Endodermal cell (in vitro differentiated cells): ENCODE results near the gene PLEKHA1. TPM values are rescaled to one million over a fixed set of nuclear protein-coding genes. Genes with fewer than 3 reads are reported as not detected.

Source experiments
- DNase-seq: peaks from one replicate; pipeline ENCODE4 v3.0.0-alpha.2; 2017
- H3K27ac ChIP-seq: 2 replicates; pipeline ENCODE4 v1.5.1; 2013; ENCODE audit warnings: mild to moderate bottlenecking, low read depth, low read length, moderate library complexity
- H3K27me3 ChIP-seq: 2 replicates; pipeline ENCODE4 v1.6.1; 2013; ENCODE audit warnings: mild to moderate bottlenecking, low read length, moderate library complexity; ENCODE audit not compliant: insufficient read depth, control insufficient read depth, poor library complexity, severe bottlenecking
- H3K36me3 ChIP-seq: 2 replicates; pipeline ENCODE4 v1.7.0; 2013; ENCODE audit warnings: mild to moderate bottlenecking, low read length, moderate library complexity; ENCODE audit not compliant: control insufficient read depth, insufficient read depth
- H3K4me1 ChIP-seq: one replicate; pipeline ENCODE4 v1.7.0; 2013; ENCODE audit warnings: low read length; ENCODE audit not compliant: control insufficient read depth, insufficient read depth
- H3K4me3 ChIP-seq: 2 replicates; pipeline ENCODE4 v1.5.1; 2013; ENCODE audit warnings: mild to moderate bottlenecking, low read length, moderate library complexity
- H3K9ac ChIP-seq: 2 replicates; pipeline ENCODE4 v1.6.1; 2013; ENCODE audit warnings: mild to moderate bottlenecking, low read length, moderate library complexity; ENCODE audit not compliant: poor library complexity, severe bottlenecking; ENCODE audit errors: extremely low read depth
- H3K9me3 ChIP-seq: 2 replicates; pipeline ENCODE4 v1.6.1; 2013; ENCODE audit warnings: mild to moderate bottlenecking, low read length, moderate library complexity; ENCODE audit not compliant: control insufficient read depth
- H3K27ac Mint-ChIP-seq: 2 replicates; pipeline ENCODE4 v1.8.0; 2020; ENCODE audit warnings: mixed read lengths
- H3K27me3 Mint-ChIP-seq: 2 replicates; pipeline ENCODE4 v1.8.0; 2021; ENCODE audit warnings: mild to moderate bottlenecking, mixed read lengths; ENCODE audit not compliant: insufficient read depth
- H3K36me3 Mint-ChIP-seq: 2 replicates; pipeline ENCODE4 v1.8.0; 2020; ENCODE audit warnings: low read depth, mixed read lengths
- H3K4me1 Mint-ChIP-seq: 2 replicates; pipeline ENCODE4 v1.8.0; 2020; ENCODE audit warnings: mixed read lengths
- H3K4me3 Mint-ChIP-seq: 2 replicates; pipeline ENCODE4 v1.8.0; 2020; ENCODE audit warnings: mild to moderate bottlenecking, moderate library complexity, mixed read lengths
- H3K9me3 Mint-ChIP-seq: 2 replicates; pipeline ENCODE4 v1.8.0; 2020; ENCODE audit warnings: mild to moderate bottlenecking, mixed read lengths
- WGBS, 2 experiments: methylation state at CpG; one replicate each; pipeline versions ENCODE4 v1.1.5 to v1.1.7; 2013; ENCODE audit warnings: missing lambda C conversion rate in 2 of 2, mixed read lengths in 1 of 2; ENCODE audit not compliant: insufficient coverage in 1 of 2, insufficient read length in 1 of 2; 5-methylcytosine and 5-hydroxymethylcytosine counted together
- total RNA-seq, 2 donors: library from RNA; stranded (reverse); fragmentation: NEBNext Ultra II Directional in 1 of 2; extraction: Animal tissue kit (Norgen Biotek cat#: 25700) in 1 of 2; gene quantifications; 2 replicates in 1 of 2; 3 replicates in 1 of 2; pipeline ENCODE4 v1.2.1, GENCODE V29; 2021
- TF ChIP-seq, protein P1 (sequence below): fragments of 200-600 bp; sonication (generic); conservative IDR thresholded peaks from 2 replicates; pipeline ENCODE4 v1.5.0; 2021; ENCODE audit warnings: antibody characterized with exemption, mild to moderate bottlenecking

The PLEKHA1 gene
- total RNA-seq, 2 donors from 2014 or later = 29.6 to 49.0 TPM

GRCh38 chr10:122362621-122363020 lies 11.9 kb upstream of the PLEKHA1 start:
- no peak for DNase-seq
- Mint-ChIP-seq H3K4me3 (no peak overlapping the region), H3K36me3 (no peaks in the 10 kb centered on the region), H3K27me3 (peaks cover 2% of the 10 kb centered on the region), H3K27ac (no peak overlapping the region), H3K9me3 (peaks cover 14% of the 10 kb centered on the region), H3K4me1 (no peaks in the 10 kb centered on the region)
- Histone ChIP-seq H3K4me3 (no peak overlapping the region), H3K27me3 (no peaks in the 10 kb centered on the region), H3K27ac (no peak overlapping the region), H3K9ac (no peak overlapping the region), H3K4me1 (no peaks in the 10 kb centered on the region), H3K36me3 (no peaks in the 10 kb centered on the region), H3K9me3 (peaks cover 5% of the 10 kb centered on the region)
- WGBS, 2 experiments = 50 to 61% methylated on average over 1 to 2 of the region's 2 CpGs
- TF ChIP-seq, protein P1, sequence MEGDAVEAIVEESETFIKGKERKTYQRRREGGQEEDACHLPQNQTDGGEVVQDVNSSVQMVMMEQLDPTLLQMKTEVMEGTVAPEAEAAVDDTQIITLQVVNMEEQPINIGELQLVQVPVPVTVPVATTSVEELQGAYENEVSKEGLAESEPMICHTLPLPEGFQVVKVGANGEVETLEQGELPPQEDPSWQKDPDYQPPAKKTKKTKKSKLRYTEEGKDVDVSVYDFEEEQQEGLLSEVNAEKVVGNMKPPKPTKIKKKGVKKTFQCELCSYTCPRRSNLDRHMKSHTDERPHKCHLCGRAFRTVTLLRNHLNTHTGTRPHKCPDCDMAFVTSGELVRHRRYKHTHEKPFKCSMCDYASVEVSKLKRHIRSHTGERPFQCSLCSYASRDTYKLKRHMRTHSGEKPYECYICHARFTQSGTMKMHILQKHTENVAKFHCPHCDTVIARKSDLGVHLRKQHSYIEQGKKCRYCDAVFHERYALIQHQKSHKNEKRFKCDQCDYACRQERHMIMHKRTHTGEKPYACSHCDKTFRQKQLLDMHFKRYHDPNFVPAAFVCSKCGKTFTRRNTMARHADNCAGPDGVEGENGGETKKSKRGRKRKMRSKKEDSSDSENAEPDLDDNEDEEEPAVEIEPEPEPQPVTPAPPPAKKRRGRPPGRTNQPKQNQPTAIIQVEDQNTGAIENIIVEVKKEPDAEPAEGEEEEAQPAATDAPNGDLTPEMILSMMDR = no peak

GRCh38 chr10:122363311-122363710 lies 11.2 kb upstream of the PLEKHA1 start:
- peaks cover 5% of the 10 kb centered on the region for H3K9me3 ChIP-seq
- 95 to 100% methylated on average over 2 of the region's 2 CpGs for WGBS, 2 experiments
- no peaks in the 10 kb centered on the region for H3K27me3 ChIP-seq
- Mint-ChIP-seq H3K4me1 (no peaks in the 10 kb centered on the region), H3K4me3 (no peak overlapping the region), H3K27me3 (peaks cover 2% of the 10 kb centered on the region), H3K9me3 (peaks cover 9% of the 10 kb centered on the region), H3K27ac (no peak overlapping the region), H3K36me3 (no peaks in the 10 kb centered on the region)
- no peak overlapping the region for H3K9ac ChIP-seq
- no peaks in the 10 kb centered on the region for H3K36me3 ChIP-seq
- no peak for DNase-seq
- H3K4me1 ChIP-seq = no peaks in the 10 kb centered on the region
- no peak overlapping the region for H3K27ac ChIP-seq
- TF ChIP-seq, protein P1 = no peak
- H3K4me3 ChIP-seq = no peak overlapping the region

- Histone ChIP-seq H3K36me3 (no peaks in the 10 kb centered on the region), H3K4me1 (no peaks in the 10 kb centered on the region), H3K27ac (no peak overlapping the region), H3K9ac (no peak overlapping the region), H3K27me3 (no peaks in the 10 kb centered on the region), H3K4me3 (no peak overlapping the region), H3K9me3 (no peaks in the 10 kb centered on the region)
- Mint-ChIP-seq H3K27ac (no peak overlapping the region), H3K4me1 (peaks cover 3% of the 10 kb centered on the region), H3K4me3 (no peak overlapping the region), H3K36me3 (no peaks in the 10 kb centered on the region), H3K9me3 (peaks cover 6% of the 10 kb centered on the region), H3K27me3 (peaks cover 5% of the 10 kb centered on the region)
- TF ChIP-seq, protein P1 = no peak
- DNase-seq = no peak
- 67 to 82% methylated on average over 3 to 6 of the region's 6 CpGs for WGBS, 2 experiments
These were observed 10.6 kb upstream of the PLEKHA1 start for GRCh38 chr10:122363722-122364463.
